ENCODE results near the gene NBR1.

GRCh38 chr17:43175213-43176118, 4.5 kb downstream of the NBR1 start:
- TF ChIP-seq POLR2A (IDR thresholded peaks at IDR 0.05; ENCODE audit: low read length) (no peak), GATA1 (IDR thresholded peaks at IDR 0.05; ENCODE audit: low read depth, low read length) (no peak)

All from erythroblast (primary cell).